GM18519 (cell line): ENCODE results near the gene ZNF428.
"Not testable (repeated sequence)": the region's sequence is repeated elsewhere in the genome, so short reads cannot be mapped to it uniquely, and the experiment has no call there.

Experiments used
- ATAC-seq: cut with Tn5 transposase; IDR thresholded peaks from one replicate; pipeline ENCODE4 v1.9.1; 2021; ENCODE audit warnings: mild to moderate bottlenecking, moderate library complexity; ENCODE audit not compliant: unreplicated experiment, low FRiP score

The ZNF428 gene

DNA sequence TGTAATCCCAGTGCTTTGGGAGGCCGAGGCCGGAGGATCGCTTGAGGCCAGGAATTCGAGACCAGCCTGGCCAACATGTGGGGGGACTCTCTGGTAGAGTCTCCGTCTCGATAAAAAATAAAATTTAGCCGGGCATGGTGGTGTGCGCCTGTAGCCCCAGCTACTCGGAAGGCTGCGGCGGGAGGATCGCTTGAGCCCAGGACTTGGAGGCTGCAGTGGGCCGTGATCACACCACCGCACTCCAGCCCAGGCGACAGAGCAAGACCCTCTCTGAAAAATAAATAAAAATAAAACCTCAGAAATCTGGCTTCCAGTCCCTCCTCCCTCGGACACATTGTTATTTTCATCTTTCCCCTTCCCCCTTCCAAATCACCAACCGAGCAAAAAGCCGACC is 23.8 kb downstream of the ZNF428 start:
- ATAC-seq: no peak

DNA sequence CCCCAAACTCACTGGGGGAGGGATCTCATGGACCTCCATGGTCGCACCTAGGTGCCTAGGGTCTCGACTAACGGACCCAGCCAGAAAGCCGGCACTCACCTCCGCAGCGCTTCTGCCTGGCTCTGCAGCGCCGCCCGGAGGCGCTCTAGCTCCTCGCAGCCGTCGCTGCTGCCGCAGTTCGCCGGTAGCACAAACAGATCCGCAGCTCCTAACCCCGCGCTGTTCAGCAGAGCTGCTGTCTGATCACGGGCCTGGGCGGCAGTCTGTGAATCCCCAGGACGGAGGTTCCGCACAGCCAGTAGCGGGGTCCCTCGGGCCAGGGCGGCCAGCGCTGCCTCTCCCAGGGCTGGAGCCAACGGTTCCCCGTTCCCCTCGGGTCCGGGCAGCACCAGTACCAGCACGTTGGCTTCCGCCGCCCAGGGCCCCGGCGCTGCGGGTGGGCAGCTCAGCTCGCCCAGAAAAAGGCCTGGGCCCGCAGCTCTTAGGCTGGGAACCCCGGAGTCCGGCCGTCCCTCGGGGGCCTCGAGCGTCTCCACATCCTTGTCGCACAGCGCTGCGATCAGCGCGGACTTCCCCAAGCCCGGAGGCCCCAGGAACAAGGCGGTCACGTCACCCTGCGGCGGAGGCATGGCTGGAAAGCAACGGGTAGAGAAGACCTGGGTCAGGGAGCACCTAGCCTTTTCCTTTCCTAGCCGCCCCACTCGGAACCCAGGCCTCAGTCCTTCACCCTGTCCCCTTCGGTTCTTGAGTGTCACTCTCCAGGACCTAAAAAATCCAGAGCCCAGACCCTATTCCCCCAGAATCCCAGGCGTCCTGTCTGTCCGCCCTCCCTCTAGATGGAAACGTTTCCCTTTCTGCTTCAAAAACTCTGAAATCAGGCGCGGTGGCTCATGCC is 24.5 kb downstream of the ZNF428 start:
- no peak for ATAC-seq

DNA sequence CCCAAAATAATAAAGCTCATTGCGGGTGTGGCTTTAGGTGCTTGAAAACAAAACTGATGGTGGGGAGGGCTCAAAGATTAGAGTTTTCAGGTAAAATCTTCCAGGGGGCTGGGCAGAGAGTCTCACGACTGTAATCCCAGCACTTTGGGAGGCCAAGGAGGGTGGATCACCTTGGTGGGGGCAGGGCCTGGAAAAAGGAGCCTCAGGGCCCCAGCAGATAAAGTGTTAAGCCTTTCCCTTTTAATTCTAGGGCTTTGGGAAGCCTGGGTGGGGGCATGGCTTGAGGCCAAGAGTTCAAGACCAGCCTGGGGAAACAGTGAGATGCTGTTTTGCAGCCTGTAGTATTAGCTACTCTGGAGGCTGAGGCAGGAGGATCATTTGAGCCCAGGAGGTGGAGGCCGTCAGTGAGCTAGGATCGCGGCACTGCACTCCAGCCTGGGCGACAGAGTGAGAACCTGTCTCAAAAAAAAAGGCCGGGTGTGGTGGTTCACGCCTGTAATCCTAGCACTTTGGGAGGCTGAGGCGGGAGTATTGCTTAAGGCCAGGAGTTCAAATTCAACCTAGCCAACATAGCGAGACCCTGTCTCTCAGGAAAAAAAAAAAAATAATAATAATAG is 25.2 kb downstream of the ZNF428 start:
- ATAC-seq: no peak

DNA sequence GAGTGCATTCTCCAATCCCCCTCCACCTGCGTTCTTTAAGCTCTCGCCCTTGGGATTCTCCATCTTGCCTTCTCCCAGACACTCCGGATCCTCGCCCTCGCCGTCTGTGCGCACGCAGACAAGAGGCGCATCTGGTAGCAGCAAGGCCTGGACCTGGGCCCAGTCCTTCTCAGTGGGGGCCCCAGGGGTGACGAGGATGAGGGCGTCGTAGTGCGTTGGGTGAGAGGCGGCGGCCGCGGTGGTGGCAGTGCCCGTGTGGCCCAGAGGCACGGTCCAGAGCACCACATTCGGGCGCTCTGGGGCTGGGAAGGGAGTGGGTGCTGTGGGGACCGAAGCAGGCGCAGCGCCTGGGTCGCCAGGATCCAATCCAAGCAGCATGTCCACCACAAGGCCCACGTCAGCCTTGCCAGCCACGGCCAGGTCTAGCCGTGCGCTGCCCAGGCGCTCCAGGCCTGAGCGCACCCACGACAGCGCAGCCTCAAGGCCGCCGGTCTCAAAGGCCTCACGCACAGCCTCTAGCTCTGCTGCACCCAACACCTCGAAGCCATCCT is 26.6 kb downstream of the ZNF428 start:
- ATAC-seq: no peak

DNA sequence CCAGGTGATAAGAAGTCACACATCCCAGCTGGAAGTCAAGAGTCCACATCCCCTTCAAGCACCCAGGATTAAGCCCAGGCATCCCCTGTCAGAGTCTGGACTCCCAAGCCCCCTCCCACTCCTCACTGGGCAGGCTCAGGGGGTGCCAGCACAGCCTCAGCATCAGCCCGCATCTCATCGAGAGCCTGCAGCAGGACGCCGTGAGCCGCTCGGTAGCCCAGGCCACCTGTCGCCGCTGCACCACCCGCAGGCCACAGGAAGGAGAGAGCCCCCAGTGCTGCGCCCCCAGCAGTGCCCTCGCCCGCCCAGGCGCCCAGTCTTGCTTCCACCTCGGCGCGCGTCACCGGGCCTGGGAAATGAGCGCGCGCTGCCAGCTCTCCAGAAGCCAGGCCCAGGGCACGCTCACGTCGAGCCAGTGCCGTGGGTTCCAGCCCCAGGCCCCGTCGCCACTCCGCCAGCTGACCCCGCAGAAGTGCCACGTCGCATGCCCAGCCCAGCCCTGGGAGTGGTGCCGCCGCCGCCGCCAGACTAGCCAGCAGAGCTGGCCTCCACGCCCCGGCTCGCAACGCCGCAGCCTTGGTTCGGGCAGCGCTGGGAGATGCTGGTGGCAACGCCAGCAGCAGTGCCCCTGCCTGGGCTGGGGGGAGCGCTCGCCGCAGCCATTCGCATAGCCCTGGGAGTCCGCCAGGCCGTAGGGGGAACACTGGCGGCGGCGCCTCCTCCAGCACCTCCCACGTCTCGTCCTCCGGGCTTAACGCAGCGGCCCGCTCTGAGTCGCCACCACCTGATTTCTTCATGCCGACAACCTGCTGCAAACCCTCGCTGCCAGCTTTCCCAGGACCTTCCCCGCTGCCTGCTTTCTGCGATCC is 27.3 kb downstream of the ZNF428 start:
- ATAC-seq: no peak

DNA sequence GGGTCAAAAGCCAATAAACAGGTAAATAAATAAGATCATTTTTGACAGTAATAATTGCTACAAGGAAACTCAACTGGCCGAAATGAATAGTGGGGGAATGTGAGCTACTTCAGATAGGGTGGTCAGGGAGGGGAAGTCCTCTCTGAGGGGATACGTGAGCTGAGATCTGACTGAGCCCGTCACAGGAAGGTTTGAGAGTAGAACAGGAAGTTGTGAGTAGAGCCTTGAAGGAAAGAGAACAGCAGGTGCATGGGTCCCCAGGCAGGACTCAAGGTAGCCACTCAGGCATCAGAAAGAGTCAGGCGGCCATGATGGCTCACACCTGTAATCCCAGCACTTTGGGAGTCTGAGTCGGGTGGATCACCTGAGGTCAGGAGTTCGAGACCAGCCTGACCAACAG is 29.8 kb downstream of the ZNF428 start:
- no peak for ATAC-seq

DNA sequence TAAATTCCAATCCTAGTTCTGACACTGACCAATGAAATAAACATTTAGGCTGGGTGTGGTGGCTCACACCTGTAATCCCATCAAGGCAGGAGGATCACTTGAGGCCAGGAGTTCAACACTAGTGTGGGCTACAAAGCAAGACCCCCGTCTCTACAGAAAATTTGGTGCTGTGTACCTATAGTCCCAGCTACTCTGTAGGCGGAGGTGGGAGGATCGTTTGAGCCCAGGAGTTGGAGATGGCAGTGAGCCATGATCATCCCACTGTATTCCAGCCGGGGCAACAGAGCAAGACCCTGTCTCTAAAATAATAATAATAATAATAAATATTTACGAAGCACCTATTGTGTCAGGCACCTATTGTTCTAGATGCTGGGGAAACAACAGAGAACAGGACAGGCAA is 30.2 kb downstream of the ZNF428 start:
- ATAC-seq: no peak

DNA sequence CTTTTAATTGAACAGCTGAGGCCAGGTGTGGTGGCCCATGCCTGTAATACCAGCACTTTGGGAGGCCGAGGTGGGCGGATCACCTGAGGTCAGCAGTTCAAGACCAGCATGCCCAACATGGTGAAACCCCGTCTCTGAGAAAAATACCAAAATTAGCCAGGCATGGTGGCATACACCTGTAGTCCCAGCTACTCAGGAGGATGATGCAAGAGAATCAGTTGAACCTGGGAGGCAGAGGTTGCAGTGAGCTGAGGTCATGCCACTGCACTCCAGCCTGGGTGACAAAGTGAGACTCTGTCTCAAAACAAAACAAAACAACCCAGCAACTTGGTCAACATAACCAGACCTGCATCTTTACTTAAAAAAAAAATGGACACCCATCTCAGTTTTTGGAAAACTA is 32.4 kb downstream of the ZNF428 start:
- ATAC-seq: not testable (repeated sequence)

DNA sequence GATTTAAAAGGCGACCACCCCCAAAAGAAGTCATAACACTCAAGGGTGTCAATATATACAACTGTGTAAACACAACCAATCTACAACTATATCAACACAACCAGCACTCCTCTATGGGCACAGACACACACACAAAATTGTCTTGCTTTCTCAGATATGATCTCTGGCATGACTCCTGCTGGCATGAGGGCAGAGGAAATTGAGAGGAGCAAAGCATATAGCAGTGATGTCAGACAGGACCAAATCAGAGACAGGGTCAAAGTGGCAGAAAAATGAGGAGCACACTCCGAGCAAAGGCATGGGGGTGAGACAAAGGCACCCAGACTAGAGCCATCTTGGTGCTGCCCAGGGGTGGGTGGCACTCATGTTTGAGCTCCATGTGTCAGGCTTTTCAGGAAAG is 33.1 kb downstream of the ZNF428 start:
- no peak for ATAC-seq

DNA sequence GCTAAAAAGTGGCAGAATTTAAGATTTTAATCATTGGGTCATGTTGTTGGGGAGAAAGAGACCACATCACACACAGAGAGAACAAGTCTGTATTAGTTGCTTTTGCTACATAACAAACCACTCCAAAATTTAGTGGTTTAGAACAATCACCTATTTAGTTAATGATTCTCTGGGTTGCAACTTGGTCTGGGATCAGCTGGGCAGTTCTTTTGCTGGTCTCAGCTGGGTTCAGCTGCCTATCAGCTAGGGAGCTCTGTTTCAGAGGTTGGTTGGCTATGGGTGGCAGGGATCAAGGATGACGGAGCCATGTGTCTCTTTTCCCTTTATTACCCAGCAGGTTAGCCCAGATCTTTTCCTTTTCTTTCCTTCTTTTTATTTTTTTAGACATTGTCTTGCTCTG is 34.9 kb downstream of the ZNF428 start:
- no peak for ATAC-seq

DNA sequence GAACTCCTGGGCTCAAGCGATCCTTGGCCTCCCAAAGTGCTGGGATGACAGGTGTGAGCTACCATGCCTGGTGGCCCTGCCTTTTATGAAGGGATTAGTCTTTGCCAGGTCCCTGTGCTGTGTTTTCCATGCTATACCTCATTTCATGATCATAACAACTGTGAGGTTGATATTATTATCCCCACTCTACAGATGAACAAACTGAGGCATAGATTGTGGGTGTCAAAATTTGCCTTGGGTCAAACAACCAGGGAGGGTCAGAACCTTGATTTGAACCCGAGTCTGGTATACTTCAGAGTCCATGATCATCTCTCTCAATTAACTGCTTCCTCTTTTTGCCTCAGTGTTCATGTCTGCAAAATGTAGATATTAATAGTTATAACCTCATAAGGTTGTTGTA is 36.9 kb downstream of the ZNF428 start:
- no peak for ATAC-seq

DNA sequence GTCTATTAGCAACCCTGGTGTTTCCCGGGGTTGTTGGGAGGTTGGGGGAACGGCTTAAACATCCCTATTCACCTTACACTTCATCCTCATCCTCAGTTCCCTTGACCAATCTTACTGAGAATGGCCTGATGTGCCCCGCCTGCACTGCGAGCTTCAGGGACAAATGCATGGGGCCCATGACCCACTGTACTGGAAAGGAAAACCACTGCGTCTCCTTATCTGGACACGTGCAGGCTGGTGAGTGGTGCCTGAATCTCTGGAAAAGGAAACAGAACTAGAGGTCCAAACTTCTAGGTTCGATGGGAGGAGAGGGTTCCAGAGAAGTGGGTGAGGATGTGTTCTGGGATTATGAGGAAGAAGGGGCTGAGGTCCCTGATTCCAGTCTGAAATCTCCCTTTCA is 38.0 kb downstream of the ZNF428 start:
- no peak for ATAC-seq

DNA sequence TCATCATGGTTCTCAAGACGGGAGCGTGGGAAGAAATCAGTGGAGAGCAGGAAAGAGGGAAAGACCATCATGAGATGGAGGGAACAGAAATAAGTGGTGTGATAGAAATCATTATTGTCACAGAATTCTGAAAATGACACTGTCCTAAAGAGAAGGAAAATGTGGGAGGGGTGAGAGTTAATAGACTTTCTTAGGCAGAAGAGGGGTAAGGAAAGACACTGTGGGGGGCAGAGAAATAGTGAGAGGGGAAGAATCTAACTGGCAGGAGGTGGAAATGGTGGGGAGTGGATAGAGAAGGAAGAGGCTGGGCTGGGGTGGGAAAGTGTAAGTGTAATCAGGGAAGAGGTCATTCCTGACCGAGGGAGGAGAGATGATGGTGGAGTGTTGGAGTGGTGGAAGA is 40.6 kb downstream of the ZNF428 start:
- ATAC-seq: no peak

DNA sequence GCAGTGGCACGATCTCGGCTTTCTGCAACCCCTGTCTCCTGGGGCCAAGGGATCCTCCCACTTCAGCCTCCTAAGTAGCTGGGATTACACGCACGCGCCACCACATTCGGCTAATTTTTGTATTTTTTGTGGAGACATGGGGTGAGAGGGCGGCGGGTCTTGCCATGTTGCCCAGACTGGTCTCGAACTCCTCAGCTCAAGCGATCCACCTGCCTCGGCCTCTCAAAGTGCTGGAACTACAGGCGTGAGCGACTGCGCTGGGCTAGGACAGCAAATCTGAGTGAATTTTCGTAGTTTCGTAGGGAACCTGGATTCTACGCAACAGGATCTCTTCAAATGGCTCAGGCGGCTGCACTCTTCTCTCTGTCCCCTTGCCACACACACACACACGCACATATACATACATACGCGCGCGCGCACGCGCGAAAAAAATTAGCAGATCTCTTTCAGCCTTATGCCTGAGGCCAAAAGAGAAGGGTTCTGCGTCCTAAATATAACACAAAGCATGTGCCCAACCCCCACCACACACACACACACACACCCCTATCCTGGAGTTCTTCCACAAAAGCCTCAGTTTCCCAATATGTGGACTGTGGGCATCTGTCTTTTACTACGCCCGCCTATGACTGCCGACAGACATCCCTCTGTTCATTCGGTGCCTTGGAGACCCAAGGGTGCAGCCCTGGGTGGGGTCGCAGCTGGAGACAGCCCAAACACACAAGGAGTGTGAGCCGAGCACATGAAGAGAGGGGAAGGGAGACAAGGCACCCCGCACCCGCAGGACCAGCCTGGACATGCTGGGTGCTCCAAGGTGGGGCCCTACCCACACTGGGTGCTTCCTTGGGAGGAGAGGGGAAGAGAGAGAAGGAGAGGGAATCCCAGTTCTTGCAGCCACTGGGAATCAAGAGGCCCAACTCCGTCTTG is 43.2 kb downstream of the ZNF428 start:
- no peak for ATAC-seq

DNA sequence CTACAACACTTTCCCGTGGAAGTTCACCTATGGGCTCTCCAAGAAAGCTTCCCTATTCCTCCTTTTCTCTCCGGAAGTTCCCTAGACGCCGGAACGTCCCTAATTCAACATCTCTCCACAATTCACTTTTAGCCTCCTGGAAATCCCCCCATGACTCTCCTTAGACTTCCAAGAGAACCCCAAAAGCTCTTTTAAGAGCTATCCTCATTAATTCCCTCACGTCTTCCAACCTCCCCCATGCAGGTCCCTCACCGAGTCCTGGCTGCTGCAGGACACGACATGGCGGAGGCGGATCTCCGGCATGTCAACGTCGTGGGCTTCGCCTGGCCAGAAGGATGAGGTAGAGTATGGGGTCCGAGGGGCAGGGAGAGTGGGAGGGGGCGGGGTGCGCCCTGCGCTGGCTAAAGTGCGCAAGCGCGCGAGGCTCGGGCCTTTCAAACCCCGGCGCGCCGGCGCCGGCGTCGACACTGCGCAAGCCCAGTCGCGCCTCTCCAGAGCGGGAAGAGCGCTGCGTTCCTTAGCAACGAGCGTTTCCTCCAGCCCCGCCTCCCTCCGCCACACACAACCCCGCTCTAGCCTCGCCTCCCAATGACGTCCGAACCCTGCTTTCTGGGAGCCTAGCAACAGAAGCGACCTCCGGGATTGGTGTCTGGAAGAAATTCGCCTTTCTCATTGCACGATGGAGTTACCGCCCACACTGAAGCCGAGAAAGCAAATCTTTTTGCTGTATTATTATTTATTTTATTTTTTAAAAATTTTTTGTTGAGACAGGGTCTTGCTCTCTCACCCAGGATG is 44.1 kb downstream of the ZNF428 start, which contains the start of the genes PINLYP and XRCC1:
TSS of gene PINLYP (plus strand) at position 646 of the 795 bp plus-strand sequence. CDS start 1,391 bp downstream, outside the sequence.
TSS of gene XRCC1 (minus strand) at position 372 of the 795 bp plus-strand sequence. CDS start at position 303, 69 bp downstream.
- peak; percentile 81 for ATAC-seq

DNA sequence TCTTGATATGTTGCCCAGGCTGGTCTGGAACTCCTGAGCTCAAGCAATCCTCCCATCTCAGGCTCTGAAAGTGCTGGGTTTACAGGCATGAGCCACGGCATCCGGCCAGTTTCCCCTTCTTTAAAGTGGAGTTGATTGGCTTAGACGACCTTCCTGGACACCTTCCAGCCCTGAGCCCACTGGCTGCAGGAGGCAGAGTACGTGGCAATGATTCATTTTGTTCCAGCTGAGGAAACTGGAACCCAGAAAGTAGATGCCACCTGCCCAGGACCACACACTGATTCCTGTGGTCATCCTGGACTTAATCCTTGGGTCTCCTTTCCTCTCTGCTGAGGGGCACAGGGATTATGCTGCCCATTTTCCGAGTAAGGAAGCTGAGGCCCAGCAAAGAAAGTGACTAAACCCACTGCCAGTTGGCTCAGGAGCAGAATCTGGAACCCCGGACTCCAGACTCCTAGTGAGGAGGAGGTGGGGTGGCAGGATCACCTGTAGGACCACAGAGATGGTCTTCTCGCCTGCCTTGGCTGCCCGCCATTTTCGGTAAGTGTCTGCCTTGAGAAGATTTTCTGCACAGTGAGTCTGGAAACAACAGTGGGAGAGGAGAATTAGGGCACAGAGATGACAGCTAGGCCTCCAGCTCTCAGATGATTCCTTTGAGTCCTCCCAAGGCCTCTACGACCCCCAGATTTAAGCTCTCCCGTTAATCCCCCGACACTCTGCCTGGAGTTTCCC is 44.8 kb downstream of the ZNF428 start:
- ATAC-seq: no peak

DNA sequence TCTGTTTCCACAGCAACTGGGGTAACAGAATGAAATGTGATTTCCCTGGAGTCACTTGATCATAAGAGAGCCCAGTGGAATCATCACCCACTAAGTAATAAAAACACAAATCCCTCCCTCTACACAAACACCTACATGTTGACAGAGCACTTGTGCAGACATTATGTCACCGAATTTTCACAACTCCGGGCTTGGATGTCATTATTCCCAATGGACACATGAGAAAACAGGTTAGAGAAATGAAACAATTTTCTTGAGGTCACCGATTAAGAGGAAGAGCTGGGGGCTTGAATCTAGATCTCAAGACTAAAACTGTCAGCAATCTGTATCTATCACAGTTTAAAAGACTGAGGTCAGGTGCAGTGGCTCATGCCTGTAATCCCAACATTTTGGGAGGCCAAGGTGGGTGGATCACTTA is 47.2 kb downstream of the ZNF428 start:
- ATAC-seq: no peak

DNA sequence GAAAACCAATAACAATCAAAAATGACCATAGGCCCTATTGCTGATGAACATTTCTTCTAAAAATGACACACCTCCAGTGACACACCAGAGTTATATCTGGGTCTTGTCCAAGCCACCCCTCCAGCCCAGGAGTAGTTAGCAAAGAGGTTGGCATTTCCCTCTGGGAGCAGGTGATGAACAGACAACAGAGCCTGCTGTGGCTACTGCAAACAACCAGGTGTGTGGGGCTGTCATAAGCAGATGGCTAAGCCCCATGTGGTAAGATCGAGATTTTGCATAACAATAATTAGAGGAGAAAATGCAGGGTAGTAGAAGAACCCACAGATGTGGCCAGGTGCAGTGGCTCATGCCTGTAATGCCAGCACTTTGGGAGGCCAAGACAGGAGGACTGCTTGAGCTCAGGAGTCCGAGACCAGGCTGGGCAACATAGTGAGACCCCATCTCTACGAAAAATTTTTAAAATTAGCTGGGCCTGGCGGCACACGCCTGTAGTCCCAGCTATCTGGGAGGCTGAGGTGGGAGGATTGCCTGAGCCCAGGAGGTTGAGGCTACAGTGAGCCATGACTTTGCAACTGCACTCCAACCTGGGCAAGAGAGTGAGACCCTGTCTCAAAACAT is 49.1 kb downstream of the ZNF428 start:
- no peak for ATAC-seq
